OCI-M2 (cell line): ENCODE results near the gene UBE2E2.

Experiments
- DNase-seq: peaks from one replicate; lab custom pipeline; 2025; ENCODE audit not compliant: unreplicated experiment; lab: John Stamatoyannopoulos, UW

The UBE2E2 gene

GRCh38 chr3:23377928-23378672 lies 175.0 kb downstream of the UBE2E2 start:
- DNase-seq, result no peak

GRCh38 chr3:23383875-23384274 lies 180.7 kb downstream of the UBE2E2 start:
- no peak for DNase-seq

GRCh38 chr3:23385327-23385726 lies 182.2 kb downstream of the UBE2E2 start:
- no peak for DNase-seq

GRCh38 chr3:23387286-23387918 lies 184.3 kb downstream of the UBE2E2 start:
- DNase-seq, result no peak

- no peak for DNase-seq
Measured at GRCh38 chr3:23389089-23389488, 186.0 kb downstream of the UBE2E2 start.

GRCh38 chr3:23389686-23390085 lies 186.6 kb downstream of the UBE2E2 start:
- no peak for DNase-seq

GRCh38 chr3:23390446-23390845 lies 187.3 kb downstream of the UBE2E2 start:
- DNase-seq, result no peak

GRCh38 chr3:23390989-23391553 lies 187.9 kb downstream of the UBE2E2 start:
- DNase-seq, result no peak

GRCh38 chr3:23395115-23395514 lies 192.0 kb downstream of the UBE2E2 start:
- DNase-seq, result no peak

GRCh38 chr3:23396746-23397145 lies 193.6 kb downstream of the UBE2E2 start:
- DNase-seq, result no peak

GRCh38 chr3:23399221-23399620 lies 196.1 kb downstream of the UBE2E2 start:
- no peak for DNase-seq

- DNase-seq, result no peak
Measured at GRCh38 chr3:23402728-23403492, 199.8 kb downstream of the UBE2E2 start.

GRCh38 chr3:23404246-23404645 lies 201.1 kb downstream of the UBE2E2 start:
- DNase-seq, result no peak

- DNase-seq, result no peak
Measured at GRCh38 chr3:23405081-23405480, 202.0 kb downstream of the UBE2E2 start.

GRCh38 chr3:23406601-23407000 lies 203.5 kb downstream of the UBE2E2 start:
- no peak for DNase-seq

- no peak for DNase-seq
Measured at GRCh38 chr3:23418026-23418425, 214.9 kb downstream of the UBE2E2 start.

- DNase-seq, result no peak
Measured at GRCh38 chr3:23421811-23422516, 218.8 kb downstream of the UBE2E2 start.

- no peak for DNase-seq
Measured at GRCh38 chr3:23422517-23422851, 219.4 kb downstream of the UBE2E2 start.

- DNase-seq, result no peak
Measured at GRCh38 chr3:23425410-23425809, 222.3 kb downstream of the UBE2E2 start.

- no peak for DNase-seq
Measured at GRCh38 chr3:23430781-23431398, 227.8 kb downstream of the UBE2E2 start.

- no peak for DNase-seq
Measured at GRCh38 chr3:23431764-23432163, 228.6 kb downstream of the UBE2E2 start.
